Measurements from ENCODE around the gene PIK3CB. TPM values are rescaled to one million over a fixed set of nuclear protein-coding genes. Genes with fewer than 3 reads are reported as not detected.
A peak's percentile ranks its signal among the peaks of the same experiment; 100 is the strongest.

Gene PIK3CB
- total RNA-seq, 5 donors from 2014 or later (not counting 1 experiment from before 2014, with no cell fraction given) = 25.2 to 34.4 (median 30.9) TPM

GRCh38 chr3:138778643-138779042, 56.1 kb downstream of the PIK3CB start:
- Mint-ChIP-seq H3K27me3 (no peaks in the 10 kb centered on the region), H3K4me3 (no peak overlapping the region), H3K27ac (peak overlapping the region in 1 of 2 donors; percentile 11), H3K4me1 (peaks cover 21 to 69% (median 66%) of the 10 kb centered on the region in 3 donors), H3K36me3 (peaks cover 29% of the 10 kb centered on the region), H3K9me3 (no peaks in the 10 kb centered on the region)
- CTCF ChIA-PET = no interaction called here
- POLR2A ChIA-PET = interaction anchor here in 1 of 2 donors (0.6 kb wide), 1 partner anchor 9 kb away, joined by 3 read pairs; no protein-coding TSS in a partner anchor
- DNase-seq = no peak
- H3K4me3 ChIP-seq (ENCODE audit: control insufficient read depth in 1 of 2, extremely low read depth in 1 of 2, low read length in 1 of 2) = no peak overlapping the region
- no peak overlapping the region for H3K27ac ChIP-seq (ENCODE audit: low read length)
- H3K9me3 ChIP-seq = no peaks in the 10 kb centered on the region
- H3K27me3 ChIP-seq (replicated peaks in 1 of 2; ENCODE audit: control insufficient read depth in 2 of 2, extremely low read depth in 1 of 2, insufficient read depth in 2 of 2, low read length in 1 of 2) = no peaks in the 10 kb centered on the region
- 95% methylated on average over 2 of the region's 2 CpGs for WGBS (ENCODE audit: insufficient coverage)
- peaks cover 0 to 5% of the 10 kb centered on the region in 2 donors for H3K36me3 ChIP-seq (ENCODE audit: control insufficient read depth in 2 of 2, extremely low read depth in 1 of 2, insufficient read depth in 1 of 2, low read length in 1 of 2)
- no peak for ATAC-seq (replicated peaks in 1 of 4)
- H3K4me1 ChIP-seq (ENCODE audit: control insufficient read depth in 1 of 2, extremely low read depth in 1 of 2, insufficient read depth in 2 of 2, low read length in 2 of 2) = peaks cover 0 to 17% of the 10 kb centered on the region in 2 experiments

DNA sequence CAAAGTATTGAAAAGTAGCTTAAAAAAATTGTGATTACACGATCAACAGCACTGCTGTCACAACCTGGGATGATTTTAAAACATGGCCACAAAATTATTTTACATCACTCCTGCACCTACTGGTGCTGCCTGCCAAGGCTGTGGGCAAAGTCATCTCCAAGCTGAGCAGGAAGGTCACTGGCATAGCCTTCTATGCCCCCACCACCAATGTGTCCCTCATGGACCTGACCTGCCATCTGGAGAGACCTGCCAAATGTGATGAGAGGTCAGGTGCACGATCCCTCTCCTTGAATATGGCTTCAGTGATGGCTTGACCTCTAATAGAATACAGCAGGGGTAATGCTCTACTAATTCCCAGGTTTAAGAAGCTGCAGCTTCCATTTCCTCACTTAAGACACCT, 57.8 kb downstream of the PIK3CB start:
- H3K4me1 Mint-ChIP-seq = peaks cover 11 to 54% (median 52%) of the 10 kb centered on the region in 3 donors
- H3K27ac Mint-ChIP-seq = no peak overlapping the region
- no peaks in the 10 kb centered on the region for H3K27me3 Mint-ChIP-seq
- H3K4me3 Mint-ChIP-seq = no peak overlapping the region
- no peak for DNase-seq
- no peaks in the 10 kb centered on the region for H3K27me3 ChIP-seq (replicated peaks in 1 of 2; ENCODE audit: control insufficient read depth in 2 of 2, extremely low read depth in 1 of 2, insufficient read depth in 2 of 2, low read length in 1 of 2)
- H3K36me3 Mint-ChIP-seq = peaks cover 21% of the 10 kb centered on the region
- H3K9me3 ChIP-seq = no peaks in the 10 kb centered on the region
- H3K9me3 Mint-ChIP-seq = no peaks in the 10 kb centered on the region
- 83% methylated on average over 1 of the region's 2 CpGs for WGBS (ENCODE audit: insufficient coverage)
- no peak overlapping the region for H3K27ac ChIP-seq (ENCODE audit: low read length)
- peaks cover 0 to 17% of the 10 kb centered on the region in 2 experiments for H3K4me1 ChIP-seq (ENCODE audit: control insufficient read depth in 1 of 2, extremely low read depth in 1 of 2, insufficient read depth in 2 of 2, low read length in 2 of 2)
- CTCF ChIA-PET = interaction anchor here in 1 of 2 donors (0.6 to 0.7 kb wide), 2 partner anchors 70 to 161 kb away, joined by 4 read pairs; no protein-coding TSS in a partner anchor
- POLR2A ChIA-PET = interaction anchor here in 1 of 2 donors (0.5 kb wide), 1 partner anchor 114 kb away, joined by 3 read pairs; no protein-coding TSS in a partner anchor
- peaks cover 0 to 8% of the 10 kb centered on the region in 2 donors for H3K36me3 ChIP-seq (ENCODE audit: control insufficient read depth in 2 of 2, extremely low read depth in 1 of 2, insufficient read depth in 1 of 2, low read length in 1 of 2)
- no peak for ATAC-seq (replicated peaks in 1 of 4)
- H3K4me3 ChIP-seq (ENCODE audit: control insufficient read depth in 1 of 2, extremely low read depth in 1 of 2, low read length in 1 of 2) = no peak overlapping the region

DNA sequence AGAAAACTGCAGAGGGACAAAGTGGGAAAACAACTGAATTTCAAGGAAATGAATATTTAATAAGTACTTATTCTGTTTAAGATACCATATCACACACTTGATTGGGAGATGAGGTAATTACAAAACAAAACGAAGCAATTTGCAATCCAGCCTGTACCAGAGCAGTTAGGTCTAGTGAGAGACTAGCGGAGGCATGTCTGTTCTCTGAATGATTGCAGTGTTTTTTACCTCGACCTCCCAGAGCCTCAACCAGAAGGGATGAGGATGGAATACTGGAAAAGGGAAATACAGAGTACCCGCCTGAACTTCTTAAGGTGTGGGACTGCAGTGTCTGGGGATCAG, 59.5 kb downstream of the PIK3CB start:
- 81% methylated on average over 2 of the region's 4 CpGs for WGBS (ENCODE audit: insufficient coverage)
- Mint-ChIP-seq H3K36me3 (peaks cover 21% of the 10 kb centered on the region), H3K27ac (peak overlapping the region; percentile 11 to 46), H3K9me3 (no peaks in the 10 kb centered on the region), H3K4me3 (no peak overlapping the region), H3K27me3 (no peaks in the 10 kb centered on the region), H3K4me1 (peaks cover 3 to 48% (median 46%) of the 10 kb centered on the region in 3 donors)
- H3K27me3 ChIP-seq (replicated peaks in 1 of 2; ENCODE audit: control insufficient read depth in 2 of 2, extremely low read depth in 1 of 2, insufficient read depth in 2 of 2, low read length in 1 of 2) = no peaks in the 10 kb centered on the region
- H3K27ac ChIP-seq (ENCODE audit: low read length) = no peak overlapping the region
- H3K4me3 ChIP-seq (ENCODE audit: control insufficient read depth in 1 of 2, extremely low read depth in 1 of 2, low read length in 1 of 2) = no peak overlapping the region
- peaks cover 0 to 8% of the 10 kb centered on the region in 2 donors for H3K36me3 ChIP-seq (ENCODE audit: control insufficient read depth in 2 of 2, extremely low read depth in 1 of 2, insufficient read depth in 1 of 2, low read length in 1 of 2)
- no peaks in the 10 kb centered on the region for H3K9me3 ChIP-seq
- CTCF ChIA-PET = no interaction called here
- DNase-seq = no peak
- no peak for ATAC-seq (replicated peaks in 1 of 4)
- POLR2A ChIA-PET = interaction anchor here in 1 of 2 donors (0.5 kb wide), 1 partner anchor 21 kb away, joined by 4 read pairs; no protein-coding TSS in a partner anchor
- H3K4me1 ChIP-seq (ENCODE audit: control insufficient read depth in 1 of 2, extremely low read depth in 1 of 2, insufficient read depth in 2 of 2, low read length in 2 of 2) = peaks cover 1 to 7% of the 10 kb centered on the region in 2 experiments

GRCh38 chr3:138774529-138775253, 60.0 kb downstream of the PIK3CB start:
- ChIA-PET POLR2A (interaction anchor here in 1 of 2 donors (0.5 kb wide), 1 partner anchor 22 kb away, joined by 4 read pairs; no protein-coding TSS in a partner anchor), CTCF (no interaction called here)
- H3K27ac ChIP-seq (ENCODE audit: low read length) = no peak overlapping the region
- no peak overlapping the region for H3K4me3 ChIP-seq (ENCODE audit: control insufficient read depth in 1 of 2, extremely low read depth in 1 of 2, low read length in 1 of 2)
- Mint-ChIP-seq H3K27ac (peak overlapping the region in 1 of 2 donors; percentile 46), H3K36me3 (peaks cover 26% of the 10 kb centered on the region), H3K27me3 (no peaks in the 10 kb centered on the region), H3K4me3 (no peak overlapping the region), H3K4me1 (peaks cover 8 to 50% (median 48%) of the 10 kb centered on the region in 3 donors), H3K9me3 (no peaks in the 10 kb centered on the region)
- H3K4me1 ChIP-seq (ENCODE audit: control insufficient read depth in 1 of 2, extremely low read depth in 1 of 2, insufficient read depth in 2 of 2, low read length in 2 of 2) = peaks cover 7 to 8% of the 10 kb centered on the region in 2 experiments
- ATAC-seq (replicated peaks in 1 of 4) (peak in 3 of 4 experiments; percentile 58 to 78 (median 66)), DNase-seq (no peak)
- no peaks in the 10 kb centered on the region for H3K9me3 ChIP-seq
- H3K36me3 ChIP-seq (ENCODE audit: control insufficient read depth in 2 of 2, extremely low read depth in 1 of 2, insufficient read depth in 1 of 2, low read length in 1 of 2) = peaks cover 0 to 8% of the 10 kb centered on the region in 2 donors
- H3K27me3 ChIP-seq (replicated peaks in 1 of 2; ENCODE audit: control insufficient read depth in 2 of 2, extremely low read depth in 1 of 2, insufficient read depth in 2 of 2, low read length in 1 of 2) = no peaks in the 10 kb centered on the region

- no peak overlapping the region for H3K27ac Mint-ChIP-seq
- DNase-seq = no peak
- Histone ChIP-seq H3K27me3 (replicated peaks in 1 of 2; ENCODE audit: control insufficient read depth in 2 of 2, extremely low read depth in 1 of 2, insufficient read depth in 2 of 2, low read length in 1 of 2) (no peaks in the 10 kb centered on the region), H3K27ac (ENCODE audit: low read length) (no peak overlapping the region), H3K36me3 (ENCODE audit: control insufficient read depth in 2 of 2, extremely low read depth in 1 of 2, insufficient read depth in 1 of 2, low read length in 1 of 2) (peaks cover 3 to 18% of the 10 kb centered on the region in 2 donors), H3K9me3 (no peaks in the 10 kb centered on the region), H3K4me3 (ENCODE audit: control insufficient read depth in 1 of 2, extremely low read depth in 1 of 2, low read length in 1 of 2) (no peak overlapping the region), H3K4me1 (ENCODE audit: control insufficient read depth in 1 of 2, extremely low read depth in 1 of 2, insufficient read depth in 2 of 2, low read length in 2 of 2) (peaks cover 7 to 8% of the 10 kb centered on the region in 2 experiments)
- peaks cover 42% of the 10 kb centered on the region for H3K36me3 Mint-ChIP-seq
- 100% methylated on average over 1 of the region's 2 CpGs for WGBS (ENCODE audit: insufficient coverage)
- no peak overlapping the region for H3K4me3 Mint-ChIP-seq
- no peaks in the 10 kb centered on the region for H3K27me3 Mint-ChIP-seq
- no peaks in the 10 kb centered on the region for H3K9me3 Mint-ChIP-seq
- no peak for ATAC-seq (replicated peaks in 1 of 4)
- H3K4me1 Mint-ChIP-seq = peaks cover 12 to 38% (median 36%) of the 10 kb centered on the region in 3 donors
- ChIA-PET CTCF (interaction anchor here in 1 of 2 donors (0.6 to 0.8 kb wide), 2 partner anchors 152 to 399 kb away, joined by 4 to 6 read pairs; no protein-coding TSS in a partner anchor), POLR2A (interaction anchor here in 1 of 2 donors (0.6 kb wide), 1 partner anchor 1917 kb away, joined by 3 read pairs; no protein-coding TSS in a partner anchor)
Observed at GRCh38 chr3:138771585-138771984, 63.1 kb downstream of the PIK3CB start.

GRCh38 chr3:138769616-138770015, 65.1 kb downstream of the PIK3CB start:
- ChIA-PET CTCF (no interaction called here), POLR2A (interaction anchor here in 1 of 2 donors (0.8 kb wide), 1 partner anchor 12 kb away, joined by 4 read pairs; no protein-coding TSS in a partner anchor)
- Histone ChIP-seq H3K4me3 (ENCODE audit: control insufficient read depth in 1 of 2, extremely low read depth in 1 of 2, low read length in 1 of 2) (no peak overlapping the region), H3K27me3 (replicated peaks in 1 of 2; ENCODE audit: control insufficient read depth in 2 of 2, extremely low read depth in 1 of 2, insufficient read depth in 2 of 2, low read length in 1 of 2) (no peaks in the 10 kb centered on the region), H3K27ac (ENCODE audit: low read length) (no peak overlapping the region), H3K36me3 (ENCODE audit: control insufficient read depth in 2 of 2, extremely low read depth in 1 of 2, insufficient read depth in 1 of 2, low read length in 1 of 2) (peaks cover 3 to 18% of the 10 kb centered on the region in 2 donors), H3K9me3 (no peaks in the 10 kb centered on the region), H3K4me1 (ENCODE audit: control insufficient read depth in 1 of 2, extremely low read depth in 1 of 2, insufficient read depth in 2 of 2, low read length in 2 of 2) (peaks cover 7 to 8% of the 10 kb centered on the region in 2 experiments)
- Mint-ChIP-seq H3K27me3 (no peaks in the 10 kb centered on the region), H3K4me1 (peaks cover 12 to 31% (median 30%) of the 10 kb centered on the region in 3 donors), H3K36me3 (peaks cover 41% of the 10 kb centered on the region), H3K27ac (peak overlapping the region; percentile 65 to 82), H3K4me3 (peak overlapping the region in 1 of 3 donors; percentile 29), H3K9me3 (no peaks in the 10 kb centered on the region)
- ATAC-seq (replicated peaks in 1 of 4) = no peak
- DNase-seq = no peak
